Measurements from ENCODE around the gene TAF4. TPM values are rescaled to one million over a fixed set of nuclear protein-coding genes. Genes with fewer than 3 reads are reported as not detected.
"Not testable (repeated sequence)": the region's sequence is repeated elsewhere in the genome, so short reads cannot be mapped to it uniquely, and the experiment has no call there.

Gene TAF4
- total RNA-seq, 4 donors from 2014 or later = 8.0 to 24.9 (median 13.9) TPM

GRCh38 chr20:61949363-61949713, 116.3 kb downstream of the TAF4 start:
- DNase-seq = peak in 1 of 2 donors; percentile 2
- in situ Hi-C loops (cut with MboI; ENCODE audit: low sequenced_read_pairs in 4 of 4) (no loop called here), intact Hi-C loops (cut with DNase I; ENCODE audit: low total_unique reads) (no loop called here)
- Histone ChIP-seq H3K4me3 (no peak overlapping the region), H3K4me1 (no peaks in the 10 kb centered on the region), H3K27me3 (no peaks in the 10 kb centered on the region), H3K36me3 (no peaks in the 10 kb centered on the region), H3K27ac (no peak overlapping the region), H3K9me3 (no peaks in the 10 kb centered on the region)
- TF ChIP-seq CTCF (IDR thresholded peaks at IDR 0.05 in 4 of 5, conservative IDR thresholded peaks at IDR 0.05 in 1 of 5) (no peak), POLR2A (IDR thresholded peaks at IDR 0.05) (no peak)
- no peak for ATAC-seq

- H3K27ac ChIP-seq = no peak overlapping the region
- no peaks in the 10 kb centered on the region for H3K4me1 ChIP-seq
- no peaks in the 10 kb centered on the region for H3K27me3 ChIP-seq
- in situ Hi-C loops (cut with MboI; ENCODE audit: low sequenced_read_pairs in 4 of 4) = no loop called here
- intact Hi-C loops (cut with DNase I; ENCODE audit: low total_unique reads) = no loop called here
- no peak for ATAC-seq
- no peaks in the 10 kb centered on the region for H3K36me3 ChIP-seq
- H3K9me3 ChIP-seq = no peaks in the 10 kb centered on the region
- DNase-seq = no peak
- no peak overlapping the region for H3K4me3 ChIP-seq
- TF ChIP-seq POLR2A (IDR thresholded peaks at IDR 0.05) (no peak), CTCF (IDR thresholded peaks at IDR 0.05 in 4 of 5, conservative IDR thresholded peaks at IDR 0.05 in 1 of 5) (no peak)
Measured at GRCh38 chr20:61948586-61949362, 116.9 kb downstream of the TAF4 start.

- in situ Hi-C loops (cut with MboI; ENCODE audit: low sequenced_read_pairs in 4 of 4); ATAC-seq; H3K4me3 ChIP-seq; H3K27me3 ChIP-seq; H3K9me3 ChIP-seq; H3K27ac ChIP-seq; intact Hi-C loops (cut with DNase I; ENCODE audit: low total_unique reads); H3K4me1 ChIP-seq; H3K36me3 ChIP-seq: not testable (repeated sequence)
- peak in 1 of 2 donors; percentile 2 for DNase-seq
Measured at GRCh38 chr20:61948056-61948455, 117.6 kb downstream of the TAF4 start.

GRCh38 chr20:61945495-61945894, 120.2 kb downstream of the TAF4 start:
- H3K4me1 ChIP-seq; ATAC-seq; H3K27ac ChIP-seq; H3K4me3 ChIP-seq; H3K9me3 ChIP-seq; H3K27me3 ChIP-seq; DNase-seq; H3K36me3 ChIP-seq; in situ Hi-C loops (cut with MboI; ENCODE audit: low sequenced_read_pairs in 4 of 4); intact Hi-C loops (cut with DNase I; ENCODE audit: low total_unique reads): not testable (repeated sequence)

GRCh38 chr20:61944967-61945366, 120.7 kb downstream of the TAF4 start:
- H3K36me3 ChIP-seq; H3K4me3 ChIP-seq; ATAC-seq; H3K27me3 ChIP-seq; intact Hi-C loops (cut with DNase I; ENCODE audit: low total_unique reads); in situ Hi-C loops (cut with MboI; ENCODE audit: low sequenced_read_pairs in 4 of 4); DNase-seq; H3K9me3 ChIP-seq; H3K4me1 ChIP-seq; H3K27ac ChIP-seq: not testable (repeated sequence)

- Histone ChIP-seq H3K4me1 (no peaks in the 10 kb centered on the region), H3K36me3 (no peaks in the 10 kb centered on the region), H3K9me3 (no peaks in the 10 kb centered on the region), H3K27ac (no peak overlapping the region), H3K4me3 (no peak overlapping the region), H3K27me3 (no peaks in the 10 kb centered on the region)
- in situ Hi-C loops (cut with MboI; ENCODE audit: low sequenced_read_pairs in 4 of 4) (no loop called here), intact Hi-C loops (cut with DNase I; ENCODE audit: low total_unique reads) (no loop called here)
- ATAC-seq (no peak), DNase-seq (peak in 1 of 2 donors; percentile 6)
- TF ChIP-seq CTCF (IDR thresholded peaks at IDR 0.05 in 4 of 5, conservative IDR thresholded peaks at IDR 0.05 in 1 of 5) (no peak), POLR2A (IDR thresholded peaks at IDR 0.05) (no peak)
Measured at GRCh38 chr20:61942526-61942925, 123.2 kb downstream of the TAF4 start.

Data from gastrocnemius medialis (tissue), 4 donors.